ENCODE measurements around the gene ZCCHC10.

DNA sequence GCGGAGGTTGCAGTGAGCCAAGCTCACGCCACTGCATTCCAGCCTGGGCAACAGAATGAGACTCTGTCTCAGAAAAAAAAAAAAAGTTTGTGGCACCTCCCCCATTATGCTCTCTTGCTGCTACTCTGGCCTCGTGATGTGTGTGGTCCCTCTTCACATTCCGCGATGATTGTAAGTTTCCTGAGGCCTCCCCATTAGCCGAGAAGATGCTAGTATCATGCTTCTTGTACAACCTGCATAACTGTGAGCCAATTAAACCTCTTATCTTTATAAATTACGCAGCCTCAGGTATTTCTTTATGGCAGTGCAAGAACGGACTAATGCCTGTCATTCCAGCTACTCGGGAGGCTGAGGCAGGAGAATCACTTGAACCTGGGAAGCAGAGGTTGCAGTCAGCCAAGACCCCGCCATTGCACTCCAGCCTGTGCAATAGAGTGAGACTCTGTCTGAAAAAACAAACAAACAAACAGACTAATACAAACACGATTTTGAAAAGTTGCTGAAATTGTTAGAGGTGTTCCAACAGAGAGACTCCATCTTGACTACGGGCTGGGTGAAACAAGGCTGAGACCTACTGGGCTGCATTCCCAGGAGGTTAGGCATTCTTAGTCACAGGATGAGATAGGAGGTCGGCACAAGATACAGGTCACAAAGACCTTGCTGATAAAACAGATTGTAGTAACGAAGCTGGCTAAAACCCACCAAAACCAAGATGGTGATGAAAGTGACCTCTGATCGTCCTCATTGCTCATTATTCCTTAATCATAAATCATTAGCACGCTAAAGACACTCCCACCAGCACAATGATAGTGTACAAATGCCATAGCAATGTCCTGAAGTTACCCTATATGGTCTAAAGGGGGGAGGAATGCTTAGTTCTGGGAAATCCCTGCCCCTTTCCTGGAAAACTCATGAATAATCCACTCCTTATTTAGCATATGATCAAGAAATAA is 54.6 kb downstream of the ZCCHC10 start:
- TF ChIP-seq, protein P1, sequence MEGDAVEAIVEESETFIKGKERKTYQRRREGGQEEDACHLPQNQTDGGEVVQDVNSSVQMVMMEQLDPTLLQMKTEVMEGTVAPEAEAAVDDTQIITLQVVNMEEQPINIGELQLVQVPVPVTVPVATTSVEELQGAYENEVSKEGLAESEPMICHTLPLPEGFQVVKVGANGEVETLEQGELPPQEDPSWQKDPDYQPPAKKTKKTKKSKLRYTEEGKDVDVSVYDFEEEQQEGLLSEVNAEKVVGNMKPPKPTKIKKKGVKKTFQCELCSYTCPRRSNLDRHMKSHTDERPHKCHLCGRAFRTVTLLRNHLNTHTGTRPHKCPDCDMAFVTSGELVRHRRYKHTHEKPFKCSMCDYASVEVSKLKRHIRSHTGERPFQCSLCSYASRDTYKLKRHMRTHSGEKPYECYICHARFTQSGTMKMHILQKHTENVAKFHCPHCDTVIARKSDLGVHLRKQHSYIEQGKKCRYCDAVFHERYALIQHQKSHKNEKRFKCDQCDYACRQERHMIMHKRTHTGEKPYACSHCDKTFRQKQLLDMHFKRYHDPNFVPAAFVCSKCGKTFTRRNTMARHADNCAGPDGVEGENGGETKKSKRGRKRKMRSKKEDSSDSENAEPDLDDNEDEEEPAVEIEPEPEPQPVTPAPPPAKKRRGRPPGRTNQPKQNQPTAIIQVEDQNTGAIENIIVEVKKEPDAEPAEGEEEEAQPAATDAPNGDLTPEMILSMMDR (IDR thresholded peaks at IDR 0.05), result no peak
- no peak for TF ChIP-seq ZFX (IDR thresholded peaks at IDR 0.05; ENCODE audit: borderline replicate concordance)
